T1000 (cell line): Measurements from ENCODE around the gene LZTS3.
"Not testable (repeated sequence)": the region's sequence is repeated elsewhere in the genome, so short reads cannot be mapped to it uniquely, and the experiment has no call there.

Experiments
- DNase-seq: peaks from one replicate; lab custom pipeline; 2025; ENCODE audit warnings: mixed read lengths; lab: John Stamatoyannopoulos, UW

The LZTS3 gene

DNA sequence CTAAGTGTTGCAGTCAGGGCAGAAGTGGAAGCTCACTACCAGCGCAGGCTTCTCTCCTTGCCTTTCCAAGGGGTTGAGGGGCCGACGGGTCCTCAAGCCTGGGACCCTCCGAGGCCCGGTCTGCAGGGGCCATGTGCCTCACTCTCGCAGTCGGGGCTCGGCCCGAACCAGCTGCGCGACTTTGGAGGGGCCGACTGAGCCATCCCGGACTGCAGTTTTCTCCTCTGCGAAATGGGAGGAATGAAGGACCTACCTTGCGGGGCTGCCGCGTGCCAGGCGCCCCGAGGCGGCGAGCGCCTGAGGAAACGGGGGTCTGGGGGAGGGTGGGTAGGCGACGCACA lies 5.6 kb downstream of the LZTS3 start:
- no peak for DNase-seq

DNA sequence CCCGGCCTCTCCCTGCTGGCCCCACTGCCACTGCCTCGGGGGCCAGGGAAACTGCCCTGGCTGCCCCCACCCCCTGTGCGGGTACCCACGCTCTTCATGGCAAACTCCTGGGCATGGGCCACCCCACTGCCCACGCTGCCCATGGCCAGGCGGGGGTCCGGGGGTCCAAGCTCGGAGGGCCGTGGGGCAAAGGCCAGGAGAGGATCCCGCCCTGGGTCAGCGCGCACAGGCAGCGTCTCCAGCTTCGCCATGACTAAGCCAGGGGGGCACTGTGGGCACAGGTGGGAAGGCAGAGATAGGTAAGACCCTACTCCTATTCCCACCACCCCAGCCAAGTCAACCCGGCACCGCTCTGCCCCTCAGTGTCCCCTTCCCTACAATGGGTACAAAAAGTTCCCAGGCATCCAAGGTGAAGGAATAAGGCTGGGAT lies 6.4 kb downstream of the LZTS3 start:
- DNase-seq: no peak

GRCh38 chr20:3166338-3166912 lies 6.9 kb downstream of the LZTS3 start:
- DNase-seq: no peak

- no peak for DNase-seq
Observed at GRCh38 chr20:3165473-3166337, 7.6 kb downstream of the LZTS3 start.

GRCh38 chr20:3164763-3165410 lies 8.5 kb downstream of the LZTS3 start:
- no peak for DNase-seq

DNA sequence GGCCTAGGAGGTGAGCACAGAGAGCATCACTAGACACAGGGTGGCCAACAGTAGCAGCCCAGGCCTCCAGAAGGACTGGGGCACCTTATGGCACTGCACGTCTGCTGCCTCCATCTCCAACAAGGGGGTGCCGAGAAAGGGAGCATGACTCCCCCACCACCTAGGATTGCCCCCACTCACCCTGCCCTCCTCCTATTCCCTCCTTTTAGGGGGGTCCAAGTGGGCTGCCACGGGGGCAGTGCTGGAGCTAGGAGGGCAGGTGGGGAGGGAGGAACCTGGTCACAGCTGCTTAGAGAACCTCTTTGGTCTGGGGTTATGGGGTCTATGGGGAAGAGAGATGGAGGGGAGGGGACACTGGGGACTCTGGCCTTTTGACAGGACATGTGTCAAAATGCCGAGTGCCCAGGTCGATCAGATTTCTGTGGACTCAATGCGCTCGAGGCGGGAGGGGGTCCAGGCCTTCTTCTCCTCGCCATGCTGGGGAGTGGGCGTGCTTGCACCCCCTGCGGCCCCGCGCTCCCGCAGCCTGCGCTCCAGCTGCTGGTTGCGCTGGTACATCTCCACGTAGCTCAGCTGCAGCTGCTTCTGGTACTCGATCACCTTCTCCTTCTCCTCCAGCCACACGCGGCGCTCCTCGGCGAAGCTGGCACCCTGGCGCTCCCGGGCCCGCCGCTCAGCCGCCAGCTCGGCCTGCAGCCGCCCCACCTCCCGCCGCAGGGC lies 9.1 kb downstream of the LZTS3 start:
- no peak for DNase-seq

DNA sequence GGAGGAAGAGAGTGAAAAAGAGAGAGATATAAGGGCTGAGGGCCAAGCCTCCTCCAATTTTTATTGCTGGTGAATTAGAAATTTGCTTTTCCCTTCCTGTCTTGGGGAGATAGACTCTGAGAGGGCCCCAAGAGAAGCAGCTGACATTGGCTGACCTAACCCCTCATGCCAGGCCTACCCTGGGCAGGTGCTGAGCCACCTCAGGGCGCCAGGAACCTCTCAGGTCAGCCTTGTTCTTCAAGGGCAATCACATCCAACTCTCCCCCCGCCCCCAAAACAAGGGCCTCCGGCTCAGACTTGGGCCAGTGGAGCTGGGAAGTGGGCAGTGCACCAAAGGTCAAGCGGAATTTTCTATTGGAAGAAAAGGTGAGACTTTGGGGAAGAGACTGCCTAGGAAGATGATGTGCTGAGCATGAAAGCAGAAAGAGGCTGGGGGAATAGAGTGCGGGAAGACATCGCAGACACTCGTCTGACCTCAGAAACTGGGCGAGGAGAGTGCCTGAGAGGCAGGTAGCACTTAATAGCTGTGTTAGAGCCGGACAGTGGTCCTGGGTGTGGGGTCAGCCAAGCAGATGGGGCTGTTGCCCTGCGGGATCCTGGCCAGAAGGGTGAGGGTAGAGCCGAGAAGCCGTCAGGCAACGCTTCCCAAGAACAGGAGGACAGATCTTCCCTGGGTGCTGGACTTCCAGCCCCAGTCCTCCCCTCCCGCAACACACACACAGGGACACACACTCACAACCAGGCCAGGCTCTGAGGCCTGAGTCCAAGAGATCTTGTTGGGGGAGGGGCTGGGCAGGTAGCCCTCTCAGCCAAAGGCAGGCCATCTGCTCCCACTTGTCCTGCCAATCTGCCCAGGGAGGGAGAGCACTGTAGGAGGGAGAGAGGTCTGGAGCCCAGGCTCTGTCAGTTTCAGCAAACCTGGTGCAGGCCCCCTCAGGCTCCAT lies 10.0 kb downstream of the LZTS3 start:
- DNase-seq: no peak

GRCh38 chr20:3162080-3162611 lies 11.2 kb downstream of the LZTS3 start:
- DNase-seq: no peak

DNA sequence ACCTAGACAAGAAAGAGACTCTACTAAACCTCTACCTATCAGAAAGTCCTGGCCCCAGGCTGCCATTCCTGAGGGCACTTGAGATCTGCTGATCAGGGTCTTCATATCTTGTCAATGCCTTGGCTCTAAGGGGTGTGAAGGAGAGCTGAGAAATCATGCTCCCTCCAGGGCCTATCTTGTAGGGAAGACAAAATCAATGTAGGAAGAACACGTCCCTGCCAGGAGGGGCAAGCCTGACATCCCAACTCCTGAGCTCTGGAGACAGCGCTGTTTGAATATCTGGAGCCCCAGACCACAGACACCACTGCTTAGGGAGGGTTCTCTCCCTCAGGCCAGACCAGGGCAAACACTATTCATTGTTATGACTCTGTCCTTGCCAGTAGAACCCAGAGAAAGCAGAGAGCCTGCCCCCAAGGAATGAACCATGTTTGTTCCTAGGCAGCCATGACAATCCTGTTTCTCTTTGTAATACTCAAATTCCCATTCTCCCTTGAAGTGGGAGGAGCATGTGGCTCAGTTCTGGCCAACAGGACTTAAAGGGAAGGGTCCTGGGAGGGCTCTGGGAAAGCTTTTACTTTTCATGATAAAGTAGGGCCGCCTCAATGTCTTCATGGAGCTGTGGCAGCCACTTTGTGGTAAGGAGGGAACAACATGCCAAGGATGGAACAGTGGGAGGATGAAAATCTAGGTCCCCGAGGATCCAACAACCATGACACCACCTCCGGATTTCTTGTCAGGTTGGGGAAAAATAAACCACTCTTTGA lies 11.9 kb downstream of the LZTS3 start:
- no peak for DNase-seq

GRCh38 chr20:3160418-3160817 lies 12.9 kb downstream of the LZTS3 start:
- DNase-seq: no peak

DNA sequence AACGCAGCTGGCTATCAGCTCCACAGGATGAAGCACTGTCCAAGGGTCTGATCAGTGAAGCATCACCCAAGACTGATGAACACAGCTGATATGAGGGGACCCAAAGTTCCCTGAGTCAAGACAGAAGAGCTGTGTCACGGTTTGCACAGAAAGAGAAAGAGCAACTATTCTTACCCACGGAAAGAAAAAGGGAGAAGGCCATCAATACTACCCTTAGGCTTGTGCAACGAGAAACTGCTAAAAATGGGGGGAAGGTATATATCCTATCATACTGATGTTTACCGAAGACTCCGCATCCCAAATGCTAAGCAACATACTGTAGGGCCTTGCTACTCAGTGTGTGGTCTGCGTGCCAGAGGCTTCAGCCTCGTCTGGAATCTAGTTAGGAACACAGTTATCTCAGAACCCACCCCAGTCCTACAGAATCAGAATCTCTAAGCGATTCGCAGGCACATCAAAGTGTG lies 14.3 kb downstream of the LZTS3 start:
- no peak for DNase-seq

GRCh38 chr20:3157817-3158216 lies 15.5 kb downstream of the LZTS3 start:
- DNase-seq: no peak

- no peak for DNase-seq
Observed at GRCh38 chr20:3156811-3157619, 16.3 kb downstream of the LZTS3 start.

GRCh38 chr20:3152057-3152644 lies 21.2 kb downstream of the LZTS3 start:
- not testable (repeated sequence) for DNase-seq

GRCh38 chr20:3150908-3151307 lies 22.4 kb downstream of the LZTS3 start:
- no peak for DNase-seq

- DNase-seq: no peak
Observed at GRCh38 chr20:3146732-3147341, 26.5 kb downstream of the LZTS3 start.

DNA sequence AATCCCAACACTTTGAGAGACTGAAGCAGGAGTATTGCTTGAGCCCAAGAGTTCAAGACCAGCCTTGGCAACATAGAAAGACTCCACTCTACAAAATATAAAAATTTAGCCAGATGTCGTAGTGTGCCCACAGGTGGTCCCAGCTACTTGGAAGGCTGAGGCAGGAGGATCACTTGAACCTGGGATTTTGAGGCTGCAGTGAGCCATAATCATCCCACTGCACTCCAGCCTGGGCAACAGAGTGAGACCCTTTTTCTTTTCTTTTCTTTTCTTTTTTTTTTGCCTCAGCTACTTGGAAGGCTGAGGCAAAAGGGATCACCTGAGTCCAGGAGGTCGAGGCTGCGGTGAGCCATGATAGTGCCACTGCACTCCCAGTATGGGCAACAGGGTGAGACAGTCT lies 31.6 kb downstream of the LZTS3 start:
- no peak for DNase-seq

- no peak for DNase-seq
Observed at GRCh38 chr20:3137492-3137891, 35.9 kb downstream of the LZTS3 start.
